Left ventricle myocardium superior (tissue), 1 donor: ENCODE measurements around the gene MAPK8IP3. TPM values are rescaled to one million over a fixed set of nuclear protein-coding genes. Genes with fewer than 3 reads are reported as not detected.
"Not testable (repeated sequence)": the region's sequence is repeated elsewhere in the genome, so short reads cannot be mapped to it uniquely, and the experiment has no call there.

Experiments
- ATAC-seq: fragments of 200-7000 bp; cut with Tn5 transposase; one replicate; pipeline ENCODE4 v1.9.1; 2020; ENCODE audit warnings: mild to moderate bottlenecking, moderate library complexity
- DNase-seq: peaks from one replicate; pipeline ENCODE4 v3.0.0-alpha.2; 2020
- intact Hi-C: fragments of 100-400 bp; cut with micrococcal nuclease; formaldehyde crosslinking; loops from one replicate; pipeline ENCODE4 v1.11.0; 2022
- total RNA-seq: library from RNA; stranded (reverse); fragmentation: NEBNext Ultra II Directional; extraction: Animal tissue kit (Norgen Biotek cat#: 25700); gene quantifications from one replicate; pipeline ENCODE4 v1.2.1, GENCODE V29; 2021
- donor health status: DM: no; HTN: yes; CAD: no; lungs with severe emphysema.

Gene MAPK8IP3
- total RNA-seq, 1 donor from 2014 or later: 80.3 TPM

GRCh38 chr16:1731603-1732002 is 25.6 kb downstream of the MAPK8IP3 start:
- DNase-seq (no peak), ATAC-seq (no peak)
- intact Hi-C loops: no loop called here

DNA sequence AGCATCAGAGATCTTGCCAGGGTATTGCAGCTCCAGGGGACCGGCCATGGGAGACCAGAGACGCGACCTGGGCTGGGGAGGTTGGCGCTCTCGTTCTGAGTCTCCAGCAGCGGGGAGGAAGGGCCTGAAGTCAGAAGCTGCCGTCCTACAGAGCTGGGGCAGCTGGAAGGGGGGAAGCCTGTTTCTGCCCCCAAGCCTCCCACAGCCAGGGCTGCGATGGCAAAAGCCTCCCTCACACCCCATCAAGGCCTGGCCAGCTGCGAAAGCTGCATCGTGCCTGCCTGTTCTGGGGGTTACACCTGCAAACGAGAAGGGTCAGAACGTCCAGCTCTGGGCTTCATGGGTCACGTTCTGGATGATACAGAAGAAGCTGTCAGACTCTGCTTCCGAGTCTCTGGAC is 26.1 kb downstream of the MAPK8IP3 start:
- ATAC-seq (no peak), DNase-seq (no peak)
- intact Hi-C loops: no loop called here

DNA sequence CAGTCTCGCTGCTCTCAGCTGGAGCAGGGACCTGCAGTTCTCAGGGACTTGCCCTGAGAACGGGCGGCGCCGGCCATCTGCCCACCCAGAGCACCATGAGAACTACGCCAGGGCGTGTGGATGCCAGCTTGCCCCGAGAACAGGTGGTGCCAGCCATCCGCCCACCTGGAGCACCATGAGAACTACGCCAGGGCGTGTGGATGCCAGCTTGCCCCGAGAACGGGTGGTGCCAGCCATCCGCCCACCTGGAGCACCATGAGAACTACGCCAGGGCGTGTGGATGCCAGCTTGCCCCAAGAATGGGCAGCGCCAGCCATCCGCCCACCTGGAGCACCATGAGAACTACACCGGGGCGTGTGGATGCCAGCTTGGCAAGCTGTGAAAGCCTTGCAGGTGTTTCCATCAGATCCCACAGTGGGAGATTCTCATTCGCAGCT is 26.6 kb downstream of the MAPK8IP3 start:
- DNase-seq, ATAC-seq, intact Hi-C loops: not testable (repeated sequence)

DNA sequence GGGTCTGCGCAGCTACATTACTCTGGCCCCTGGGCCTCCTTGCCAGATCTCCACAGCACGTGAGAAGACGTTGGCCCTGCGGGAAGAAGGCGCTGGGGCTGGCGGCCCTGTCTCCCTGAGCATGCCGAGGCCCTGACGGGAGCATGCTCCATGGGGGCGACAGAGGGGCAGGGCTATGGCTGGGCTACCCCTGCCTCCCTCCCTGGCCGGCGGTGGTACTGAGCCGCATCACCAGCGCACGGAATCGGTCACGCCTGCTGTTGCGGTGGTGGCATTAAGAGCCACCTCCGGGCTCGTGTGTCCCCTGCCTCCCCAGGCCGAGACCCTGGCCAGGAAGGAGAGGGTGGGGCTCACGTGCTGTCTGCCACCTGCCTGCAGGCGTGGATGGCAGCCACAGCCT is 28.1 kb downstream of the MAPK8IP3 start:
- DNase-seq (no peak), ATAC-seq (no peak)
- intact Hi-C loops: no loop called here

GRCh38 chr16:1734816-1735215 is 28.8 kb downstream of the MAPK8IP3 start:
- ATAC-seq: no peak
- no peak for DNase-seq
- intact Hi-C loops: no loop called here

DNA sequence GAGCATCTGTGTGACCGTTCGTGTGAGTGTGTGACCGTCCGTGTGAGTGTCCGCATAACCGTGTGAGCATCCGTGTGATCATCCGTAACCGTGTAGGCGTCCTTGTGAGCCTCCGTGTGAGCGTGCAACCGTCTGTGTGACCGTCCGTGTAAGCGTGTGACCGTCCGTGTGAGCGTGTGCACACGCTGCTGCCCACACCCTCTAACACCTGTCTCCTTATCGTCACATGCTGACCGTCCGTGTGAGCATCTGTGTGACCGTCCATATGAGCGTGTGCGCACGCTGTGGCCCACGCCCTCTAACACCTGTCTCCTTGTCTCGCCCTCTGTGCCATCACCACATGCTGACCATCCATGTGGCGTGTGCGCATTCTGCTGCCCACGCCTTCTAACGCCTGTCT is 34.2 kb downstream of the MAPK8IP3 start:
- ATAC-seq (no peak), DNase-seq (no peak)
- intact Hi-C loops: no loop called here

- intact Hi-C loops: no loop called here
- peak; percentile 10 for ATAC-seq
- DNase-seq: no peak
These were observed 34.9 kb downstream of the MAPK8IP3 start for GRCh38 chr16:1740781-1741490.

- intact Hi-C loops: no loop called here
- DNase-seq: no peak
- ATAC-seq: peak; percentile 9
These were observed 35.7 kb downstream of the MAPK8IP3 start for GRCh38 chr16:1741553-1742165.

- DNase-seq (no peak), ATAC-seq (no peak)
- intact Hi-C loops: no loop called here
These were observed 37.7 kb downstream of the MAPK8IP3 start for GRCh38 chr16:1743376-1744337.

GRCh38 chr16:1744338-1744840 is 38.4 kb downstream of the MAPK8IP3 start:
- no peak for ATAC-seq
- intact Hi-C loops: no loop called here
- DNase-seq: no peak

DNA sequence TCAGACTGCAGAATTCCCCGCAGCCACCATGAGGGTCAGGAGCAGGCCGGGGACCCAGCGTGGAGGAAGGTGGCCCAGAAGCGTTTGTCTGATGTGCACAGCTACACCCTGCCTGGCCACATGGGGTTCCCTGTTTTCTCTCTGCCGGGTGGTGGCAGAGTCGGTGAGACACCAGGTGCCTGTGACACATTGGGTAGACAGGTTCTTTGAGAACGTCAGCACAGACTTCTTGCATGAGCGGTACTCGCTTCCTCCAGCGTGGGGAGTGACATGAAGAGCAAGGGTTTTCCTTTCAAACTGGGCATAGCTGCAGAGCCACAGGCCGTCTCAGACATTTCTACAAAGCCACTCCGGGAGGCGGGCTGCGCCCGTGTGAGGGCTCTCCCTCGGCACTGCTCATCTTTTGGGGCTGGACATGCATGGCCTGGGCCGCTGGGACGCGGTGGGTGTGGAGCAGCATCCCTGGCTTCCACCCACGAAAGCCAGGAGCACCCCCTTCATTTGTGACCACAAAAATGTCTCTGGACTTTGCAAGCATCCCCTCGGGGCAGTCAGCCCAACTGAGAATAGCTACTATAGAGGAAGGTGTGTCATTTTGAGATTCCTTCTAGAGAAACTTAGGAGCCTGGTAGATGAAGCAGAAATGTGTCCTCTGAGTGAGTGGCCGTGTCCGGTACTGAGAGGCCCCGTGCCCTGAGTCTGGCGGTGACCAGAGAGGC is 39.3 kb downstream of the MAPK8IP3 start:
- DNase-seq: no peak
- intact Hi-C loops: no loop called here
- ATAC-seq: no peak

DNA sequence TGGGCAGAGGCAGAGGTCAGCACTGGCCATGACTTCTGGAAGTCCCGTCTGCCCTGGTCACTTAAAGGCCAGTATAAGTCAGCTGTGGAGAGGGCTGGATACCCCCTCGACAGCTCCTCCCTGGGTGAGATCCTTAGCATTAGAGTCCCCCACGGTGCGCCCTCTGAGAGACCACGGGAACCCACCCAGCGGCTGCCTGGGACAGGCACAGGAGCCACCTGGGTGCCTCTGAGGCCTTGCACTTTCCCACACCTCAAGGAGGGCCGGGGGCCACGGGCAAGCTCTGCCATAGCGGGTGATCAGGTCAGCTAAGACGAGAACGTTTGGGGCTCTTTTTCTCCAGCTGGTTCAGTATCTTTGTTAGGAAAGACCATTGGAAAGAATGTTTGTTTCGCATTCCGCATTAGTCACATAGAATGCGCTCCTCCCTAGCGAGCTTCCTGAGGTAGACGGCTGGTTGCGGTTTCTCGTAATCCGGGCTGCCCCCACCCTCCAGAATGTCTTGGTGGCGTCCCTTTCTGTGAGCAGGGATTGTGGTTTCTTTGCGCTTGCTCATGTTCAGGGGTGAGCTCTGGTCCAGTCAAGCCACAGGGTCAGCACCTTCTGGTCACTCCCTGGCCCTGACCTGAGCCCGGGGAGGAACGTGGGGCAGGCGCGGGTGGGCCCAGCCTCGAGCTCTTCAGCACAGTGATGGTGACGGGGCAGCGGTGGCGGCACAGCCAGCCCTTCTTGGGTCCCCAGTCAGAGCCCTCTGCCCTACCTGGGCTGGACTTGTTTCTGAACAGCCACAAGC is 40.1 kb downstream of the MAPK8IP3 start:
- DNase-seq: no peak

GRCh38 chr16:1746693-1747195 is 40.7 kb downstream of the MAPK8IP3 start:
- intact Hi-C loops: no loop called here
- ATAC-seq (no peak), DNase-seq (no peak)

More for the DNA sequence above, 40.1 kb downstream of the MAPK8IP3 start:
- intact Hi-C loops: no loop called here
- no peak for ATAC-seq

DNA sequence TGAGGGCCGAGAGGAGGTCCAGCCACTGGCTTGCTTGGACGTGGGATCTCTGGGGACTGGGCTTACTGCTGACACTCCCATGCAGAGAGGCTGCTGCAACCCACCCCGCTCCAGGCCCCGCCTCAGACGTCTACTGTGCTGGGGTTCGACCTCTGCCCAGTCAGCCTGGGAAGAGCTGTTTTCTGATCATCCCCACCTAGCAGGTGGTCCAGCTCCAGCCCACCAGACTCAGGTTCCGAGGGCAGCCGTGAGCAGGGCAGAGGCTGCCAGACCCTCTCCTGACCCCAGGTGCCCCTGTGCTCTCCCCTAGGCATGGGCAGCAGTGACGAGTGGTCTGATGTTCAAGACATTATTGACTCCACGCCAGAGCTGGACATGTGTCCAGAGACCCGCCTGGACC is 41.9 kb downstream of the MAPK8IP3 start:
- intact Hi-C loops: no loop called here
- DNase-seq: no peak
- ATAC-seq: no peak

GRCh38 chr16:1749152-1750117 is 43.4 kb downstream of the MAPK8IP3 start:
- no peak for DNase-seq
- ATAC-seq: no peak
- intact Hi-C loops: no loop called here

DNA sequence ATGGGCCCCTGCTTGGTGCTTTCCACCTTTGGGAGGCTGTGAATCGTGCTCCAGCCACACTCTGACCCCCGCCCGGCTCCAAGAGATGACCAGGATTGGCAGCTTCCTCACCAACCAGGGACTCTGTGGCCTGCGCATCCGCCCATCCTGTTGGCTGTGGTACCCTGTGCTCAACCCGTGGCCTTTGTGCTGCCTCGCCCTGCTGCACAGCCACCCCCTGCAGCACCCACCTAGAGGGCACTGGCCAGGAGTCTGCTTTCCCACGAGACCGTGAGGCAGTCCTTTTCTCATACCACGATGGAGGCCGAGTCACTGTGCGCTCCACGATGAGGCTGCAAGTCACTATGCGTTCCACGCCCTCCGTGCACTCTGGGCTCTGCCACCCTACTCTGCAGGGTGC is 46.0 kb downstream of the MAPK8IP3 start:
- DNase-seq (no peak), ATAC-seq (no peak)
- intact Hi-C loops: no loop called here

- DNase-seq (no peak), ATAC-seq (no peak)
- intact Hi-C loops: no loop called here
These were observed 46.9 kb downstream of the MAPK8IP3 start for GRCh38 chr16:1752853-1753252.
